B cell (primary cell): Measurements from ENCODE around the gene ATP12A. TPM values are rescaled to one million over a fixed set of nuclear protein-coding genes. Genes with fewer than 3 reads are reported as not detected.

Source experiments
- ATAC-seq: fragments of 200-7000 bp; cut with Tn5 transposase; one replicate; pipeline ENCODE4 v1.10.0; 2021; ENCODE audit warnings: low read depth, mild to moderate bottlenecking, moderate number of reproducible peaks, moderate library complexity
- CTCF ChIA-PET: fragments of 350-600 bp; sonication (Branson Sonifier 250); formaldehyde crosslinking; loops from one replicate; lab custom pipeline; 2021; ENCODE audit warnings: antibody characterized with exemption, inconsistent platforms; lab: Charles Lee
- POLR2A ChIA-PET: fragments of 350-600 bp; sonication (Branson Sonifier 250); formaldehyde crosslinking; loops from one replicate; lab custom pipeline; 2021; ENCODE audit warnings: antibody characterized with exemption; lab: Charles Lee
- DNase-seq: peaks from one replicate; pipeline ENCODE4 v3.0.0; 2013
- H2AFZ ChIP-seq: 2 replicates; pipeline ENCODE4 v1.6.1; 2012; ENCODE audit warnings: mild to moderate bottlenecking, low read depth, low read length; ENCODE audit not compliant: insufficient read depth, poor library complexity, severe bottlenecking
- H3K27ac ChIP-seq, 2 donors: 1 replicate in 1 of 2; 2 replicates in 1 of 2; pipeline ENCODE4 v1.5.1; 2012 to 2013; ENCODE audit warnings: low read length in 2 of 2, mild to moderate bottlenecking in 2 of 2, moderate library complexity in 1 of 2
- H3K27me3 ChIP-seq, 4 experiments: fragments of 200-600 bp in 1 of 4; sonication (generic) in 1 of 4; replicated peaks in 1 of 4; 1 replicate in 2 of 4; 2 replicates in 2 of 4; pipeline versions ENCODE4 v1.6.1 to v1.7.0; 2013 to 2016; ENCODE audit warnings: low read length in 3 of 4, mild to moderate bottlenecking in 2 of 4, mixed read lengths in 1 of 4, moderate library complexity in 1 of 4; ENCODE audit not compliant: insufficient read depth in 4 of 4, control insufficient read depth in 3 of 4; ENCODE audit errors: control extremely low read depth in 1 of 4
- H3K36me3 ChIP-seq, 2 experiments: replicated peaks in 1 of 2; 1 replicate in 1 of 2; 2 replicates in 1 of 2; pipeline versions ENCODE4 v1.6.1 to v1.7.1; 2013; ENCODE audit warnings: low read length in 1 of 2; ENCODE audit not compliant: insufficient read depth in 2 of 2, control insufficient read depth in 1 of 2; ENCODE audit errors: control extremely low read depth in 1 of 2, extremely low read depth in 1 of 2
- H3K4me1 ChIP-seq, 2 donors: fragments of 200-600 bp in 1 of 2; sonication (generic) in 1 of 2; 1 replicate in 1 of 2; 2 replicates in 1 of 2; pipeline versions ENCODE4 v1.5.1 to v1.6.1; 2013 to 2017; ENCODE audit warnings: low read length in 2 of 2; ENCODE audit not compliant: control insufficient read depth in 2 of 2, insufficient read depth in 2 of 2
- H3K4me2 ChIP-seq: replicated peaks from 2 replicates; pipeline ENCODE3; 2012; ENCODE audit warnings: mild to moderate bottlenecking, low read depth, low read length; ENCODE audit not compliant: poor library complexity, severe bottlenecking
- H3K4me3 ChIP-seq, 5 experiments: fragments of 200-600 bp in 1 of 5; sonication (generic) in 1 of 5; 1 replicate in 3 of 5; 2 replicates in 2 of 5; pipeline versions ENCODE4 v1.5.1 to v1.7.0; 2011 to 2016; ENCODE audit warnings: low read length in 4 of 5, mild to moderate bottlenecking in 4 of 5, low read depth in 2 of 5, control low read depth in 1 of 5, moderate library complexity in 1 of 5; ENCODE audit not compliant: insufficient read depth in 1 of 5; ENCODE audit errors: control extremely low read depth in 1 of 5, extremely low read depth in 1 of 5
- H3K79me2 ChIP-seq: fragments of 200-600 bp; sonication (generic); one replicate; pipeline ENCODE4 v1.6.0; 2016; ENCODE audit warnings: low read length; ENCODE audit not compliant: control insufficient read depth, insufficient read depth
- H3K9ac ChIP-seq: fragments of 200-600 bp; sonication (generic); 2 replicates; pipeline ENCODE4 v1.6.1; 2017; ENCODE audit warnings: mild to moderate bottlenecking, low read length, moderate library complexity
- H3K9me3 ChIP-seq, 3 donors: one replicate each; pipeline versions ENCODE4 v1.6.1 to v1.7.1; 2013; ENCODE audit warnings: low read length in 2 of 3; ENCODE audit not compliant: control insufficient read depth in 2 of 3, insufficient read depth in 1 of 3; ENCODE audit errors: control extremely low read depth in 1 of 3
- H4K20me1 ChIP-seq: 2 replicates; pipeline ENCODE4 v1.6.0; 2012; ENCODE audit warnings: mild to moderate bottlenecking, low read length; ENCODE audit not compliant: insufficient read depth, control insufficient read depth, poor library complexity, severe bottlenecking
- H3K27ac Mint-ChIP-seq: one replicate; pipeline ENCODE4 v1.8.0; 2021; ENCODE audit warnings: mixed read lengths
- H3K27me3 Mint-ChIP-seq: one replicate; pipeline ENCODE4 v1.8.0; 2021; ENCODE audit warnings: mixed read lengths
- H3K4me1 Mint-ChIP-seq: one replicate; pipeline ENCODE4 v1.8.0; 2021; ENCODE audit warnings: mixed read lengths
- H3K4me3 Mint-ChIP-seq: one replicate; pipeline ENCODE4 v1.8.0; 2021; ENCODE audit warnings: mixed read lengths
- H3K9me3 Mint-ChIP-seq: one replicate; pipeline ENCODE4 v1.8.0; 2022; ENCODE audit warnings: mixed read lengths; ENCODE audit not compliant: insufficient read depth
- CTCF ChIP-seq: fragments of 200-600 bp; IDR thresholded peaks from one replicate; pipeline ENCODE4 v1.8.0; 2022; ENCODE audit warnings: antibody characterized with exemption, mild to moderate bottlenecking
- EZH2 ChIP-seq: IDR thresholded peaks from 2 replicates; pipeline ENCODE4 v1.6.1; 2012; ENCODE audit warnings: borderline replicate concordance, low read depth, mild to moderate bottlenecking, moderate library complexity, low read length; ENCODE audit not compliant: insufficient read depth, poor library complexity, severe bottlenecking
- WGBS: methylation state at CpG from one replicate; pipeline ENCODE4 v1.1.5; 2013; ENCODE audit warnings: missing lambda C conversion rate; ENCODE audit not compliant: insufficient coverage; 5-methylcytosine and 5-hydroxymethylcytosine counted together
- intact Hi-C: fragments of 100-400 bp; cut with micrococcal nuclease; formaldehyde crosslinking; loops from one replicate; pipeline ENCODE4 v1.10.0; 2022
- polyA plus RNA-seq: library from polyadenylated mRNA; depleted of rRNA; stranded (reverse); fragments of >200 nt; gene quantifications from 2 replicates; pipeline ENCODE4 v1.2.3, GENCODE V29; 2012
- total RNA-seq, 2 donors: library from RNA; stranded (reverse); fragments of 120-200 nt in 1 of 2; gene quantifications; 1 replicate in 1 of 2; 2 replicates in 1 of 2; pipeline versions ENCODE4 v1.2.3 to v1.2.4, GENCODE V29; 2013 to 2022

The ATP12A gene
- total and polyA plus RNA-seq, 2 donors (not counting 1 experiment from before 2014, with no cell fraction given), result not detected

GRCh38 chr13:24659239-24659638 lies 21.0 kb upstream of the ATP12A start:
- Histone ChIP-seq H3K9ac (no peak overlapping the region), H4K20me1 (no peaks in the 10 kb centered on the region), H3K79me2 (no peaks in the 10 kb centered on the region), H3K4me2 (no peak overlapping the region), H2AFZ (no peak overlapping the region), H3K4me1 (no peaks in the 10 kb centered on the region), H3K9me3 (no peaks in the 10 kb centered on the region), H3K4me3 (no peak overlapping the region), H3K36me3 (no peaks in the 10 kb centered on the region), H3K27ac (no peak overlapping the region), H3K27me3 (peaks cover 0 to 3% (median 1%) of the 10 kb centered on the region in 4 experiments)
- peaks cover 21% of the 10 kb centered on the region for H3K27me3 Mint-ChIP-seq
- POLR2A ChIA-PET, result no interaction called here
- DNase-seq (no peak), ATAC-seq (no peak)
- H3K4me3 Mint-ChIP-seq, result no peak overlapping the region
- H3K9me3 Mint-ChIP-seq, result peaks cover 3% of the 10 kb centered on the region
- WGBS, result 100% methylated on average over 1 of the region's 3 CpGs
- H3K27ac Mint-ChIP-seq, result no peak overlapping the region
- H3K4me1 Mint-ChIP-seq, result peaks cover 5% of the 10 kb centered on the region
- no peak for TF ChIP-seq EZH2
- CTCF ChIA-PET, result interaction anchor here (1.0 kb wide), 1 partner anchor 716 kb away, joined by 3 read pairs; no protein-coding TSS in a partner anchor
- intact Hi-C loops, result no loop called here

- Mint-ChIP-seq H3K4me1 (peaks cover 5% of the 10 kb centered on the region), H3K27ac (no peak overlapping the region), H3K9me3 (peaks cover 3% of the 10 kb centered on the region), H3K27me3 (peaks cover 18% of the 10 kb centered on the region), H3K4me3 (no peak overlapping the region)
- no peaks in the 10 kb centered on the region for H3K79me2 ChIP-seq
- no peaks in the 10 kb centered on the region for H3K4me1 ChIP-seq
- no peaks in the 10 kb centered on the region for H3K36me3 ChIP-seq
- DNase-seq, result no peak
- H3K9ac ChIP-seq, result no peak overlapping the region
- no peak overlapping the region for H3K4me3 ChIP-seq
- peaks cover 0 to 3% (median 1%) of the 10 kb centered on the region in 4 experiments for H3K27me3 ChIP-seq
- no peak for TF ChIP-seq EZH2
- no peak for TF ChIP-seq CTCF
- no peak overlapping the region for H3K27ac ChIP-seq
- CTCF ChIA-PET, result interaction anchor here (1.0 kb wide), 1 partner anchor 715 kb away, joined by 3 read pairs; no protein-coding TSS in a partner anchor
- no peak overlapping the region for H3K4me2 ChIP-seq
- no peak for ATAC-seq
- intact Hi-C loops, result no loop called here
- POLR2A ChIA-PET, result no interaction called here
- no CpG with 5 or more reads among the region's 4 CpGs for WGBS
- H2AFZ ChIP-seq, result no peak overlapping the region
- no peaks in the 10 kb centered on the region for H4K20me1 ChIP-seq
- H3K9me3 ChIP-seq, result no peaks in the 10 kb centered on the region
Measured at GRCh38 chr13:24660023-24660741, 20.0 kb upstream of the ATP12A start.
